Naive B cell (primary cell): Measurements from ENCODE around the gene TYMS. TPM values are rescaled to one million over a fixed set of nuclear protein-coding genes. Genes with fewer than 3 reads are reported as not detected.
A peak's percentile ranks its signal among the peaks of the same experiment; 100 is the strongest.

Experiments used
- ATAC-seq, 2 donors: fragments of 150-1000 bp; cut with Tn5 transposase; 2 replicates each; pipeline ENCODE4 v1.10.0; 2021; ENCODE audit warnings: low read depth in 2 of 2, mild to moderate bottlenecking in 2 of 2, moderate library complexity in 2 of 2
- DNase-seq: peaks from one replicate; pipeline ENCODE4 v3.0.0; 2022
- H3K27ac Mint-ChIP-seq, 6 donors: one replicate each; pipeline ENCODE4 v1.8.0; 2020 to 2022; ENCODE audit warnings: mild to moderate bottlenecking in 6 of 6, mixed read lengths in 6 of 6, moderate library complexity in 5 of 6, inconsistent platforms in 2 of 6
- H3K27me3 Mint-ChIP-seq, 3 donors: one replicate each; pipeline ENCODE4 v1.8.0; 2021 to 2022; ENCODE audit warnings: mixed read lengths in 3 of 3, mild to moderate bottlenecking in 1 of 3
- H3K36me3 Mint-ChIP-seq, 2 donors: one replicate each; pipeline ENCODE4 v1.8.0; 2020 to 2022; ENCODE audit warnings: mixed read lengths in 2 of 2, inconsistent platforms in 1 of 2, mild to moderate bottlenecking in 1 of 2
- H3K4me1 Mint-ChIP-seq, 3 donors: one replicate each; pipeline ENCODE4 v1.8.0; 2020 to 2022; ENCODE audit warnings: mixed read lengths in 3 of 3, inconsistent platforms in 1 of 3, mild to moderate bottlenecking in 1 of 3, moderate library complexity in 1 of 3
- H3K4me3 Mint-ChIP-seq, 8 donors: one replicate each; pipeline ENCODE4 v1.8.0; 2020 to 2022; ENCODE audit warnings: mild to moderate bottlenecking in 8 of 8, mixed read lengths in 8 of 8, moderate library complexity in 8 of 8, inconsistent platforms in 2 of 8
- H3K9me3 Mint-ChIP-seq, 7 donors: one replicate each; pipeline ENCODE4 v1.8.0; 2020 to 2022; ENCODE audit warnings: mixed read lengths in 7 of 7, mild to moderate bottlenecking in 5 of 7, inconsistent platforms in 2 of 7, moderate library complexity in 1 of 7
- polyA plus RNA-seq, 6 donors: library from polyadenylated mRNA; unstranded; fragments of 300-500 nt; fragmentation: Illumina TruSeq; gene quantifications; one replicate each; pipeline ENCODE4 v1.2.3, GENCODE V29; 2021; ENCODE audit warnings: low read depth in 6 of 6

TYMS gene
- polyA plus RNA-seq, 6 donors from 2014 or later = 1.0 TPM; not detected in 5

DNA sequence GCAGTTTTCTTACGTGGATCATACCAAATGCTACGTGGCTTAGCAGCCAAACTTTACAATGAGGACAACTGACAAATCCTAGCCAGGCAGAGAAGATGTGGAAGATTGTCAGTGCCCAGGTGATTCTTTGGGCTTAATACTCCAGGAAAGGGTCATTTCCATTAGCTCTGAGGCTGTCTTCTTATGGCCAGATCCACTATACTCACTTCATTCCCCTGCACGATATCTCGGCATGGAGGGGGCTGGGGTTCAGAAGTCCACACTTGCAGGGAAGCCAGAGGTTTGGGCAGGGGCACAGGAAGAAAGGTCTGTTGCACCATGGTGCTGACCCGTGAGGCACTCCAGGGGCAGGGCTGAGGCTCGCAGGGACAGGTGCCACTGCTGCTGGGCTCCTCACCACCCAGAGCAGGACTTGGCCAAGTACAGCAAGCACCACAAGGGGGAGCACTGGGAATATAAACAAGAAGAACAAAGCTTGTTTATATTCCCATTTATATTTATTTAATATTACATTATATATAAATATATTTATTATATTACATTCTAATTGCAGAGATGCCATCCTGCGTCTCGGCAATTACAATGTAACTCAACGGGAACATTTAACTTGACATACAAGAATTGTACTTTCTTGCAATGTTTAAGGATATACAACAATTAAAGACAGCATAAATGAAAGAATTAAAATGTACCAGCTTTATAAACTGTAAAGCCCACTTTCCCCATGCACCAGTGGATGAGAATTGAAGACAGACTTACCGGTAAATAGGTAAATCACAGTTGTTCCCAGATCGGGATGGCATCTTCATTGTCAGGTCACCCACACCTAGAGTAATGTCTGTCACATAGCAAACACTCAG, 33.5 kb upstream of the TYMS start:
- Mint-ChIP-seq H3K4me1 (no peaks in the 10 kb centered on the region), H3K36me3 (no peaks in the 10 kb centered on the region), H3K27me3 (peaks cover 6 to 18% (median 7%) of the 10 kb centered on the region in 3 donors), H3K27ac (no peak overlapping the region), H3K4me3 (no peak overlapping the region), H3K9me3 (no peaks in the 10 kb centered on the region)
- ATAC-seq (no peak), DNase-seq (peak; percentile 9)

DNA sequence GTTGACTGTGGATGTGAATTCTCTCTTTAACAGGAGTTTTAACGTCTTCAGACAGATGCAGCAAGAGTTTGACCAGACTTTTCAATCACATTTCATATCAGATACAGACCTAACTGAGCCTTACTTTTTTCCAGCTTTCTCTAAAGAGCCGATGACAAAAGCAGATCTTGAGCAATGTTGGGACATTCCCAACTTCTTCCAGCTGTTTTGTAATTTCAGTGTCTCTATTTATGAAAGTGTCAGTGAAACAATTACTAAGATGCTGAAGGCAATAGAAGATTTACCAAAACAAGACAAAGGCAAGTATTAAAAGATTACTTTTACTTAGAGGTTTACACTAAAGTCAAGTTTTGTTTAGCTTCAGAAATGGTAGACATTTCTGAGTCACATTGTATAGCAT, 30.2 kb upstream of the TYMS start:
- no peaks in the 10 kb centered on the region for H3K4me1 Mint-ChIP-seq
- H3K27me3 Mint-ChIP-seq = peaks cover 12 to 15% (median 14%) of the 10 kb centered on the region in 3 donors
- no peak overlapping the region for H3K4me3 Mint-ChIP-seq
- no peaks in the 10 kb centered on the region for H3K36me3 Mint-ChIP-seq
- ATAC-seq (no peak), DNase-seq (no peak)
- peaks cover 0 to 6% (median 0%) of the 10 kb centered on the region in 7 donors for H3K9me3 Mint-ChIP-seq
- no peak overlapping the region for H3K27ac Mint-ChIP-seq

DNA sequence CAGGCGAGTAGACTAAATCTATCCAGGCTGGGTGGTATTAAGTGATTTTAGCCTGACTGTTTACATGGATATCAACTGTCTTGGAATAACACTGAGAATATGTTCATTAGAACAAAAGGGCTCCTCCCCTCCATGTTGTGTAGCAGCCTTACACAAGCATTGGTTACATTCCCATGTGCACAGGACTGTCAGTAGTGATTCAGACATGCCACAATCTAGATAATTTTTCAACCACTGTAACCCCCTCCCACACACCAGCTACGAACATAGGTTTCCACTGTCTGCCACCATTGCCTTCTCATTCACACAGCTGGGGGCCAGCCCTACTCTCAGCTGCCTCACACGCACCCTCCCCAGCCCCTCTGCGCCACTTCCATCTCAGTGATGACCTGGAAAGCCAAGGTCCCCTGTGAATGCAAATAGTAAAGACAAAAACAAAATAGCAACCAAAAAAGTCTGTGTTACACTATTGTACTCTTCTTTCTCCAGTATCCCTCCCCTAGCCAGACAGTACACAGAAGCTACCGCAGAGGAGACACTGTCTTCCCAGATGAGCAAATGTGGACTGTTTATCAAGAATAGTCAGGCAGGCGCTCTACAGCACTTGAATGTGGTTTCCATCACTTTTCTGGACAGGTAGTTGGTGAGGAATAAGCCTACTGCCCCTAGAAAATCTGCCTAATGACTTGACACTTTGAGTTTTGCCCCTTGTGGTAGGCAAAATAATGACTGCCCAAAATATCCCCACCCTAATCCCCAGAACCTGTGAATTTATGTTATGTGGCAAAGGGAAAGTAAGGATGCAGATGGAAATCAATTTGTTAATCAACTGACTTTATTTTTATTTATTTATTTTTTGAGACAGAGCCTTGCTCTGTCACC, 27.9 kb upstream of the TYMS start:
- Mint-ChIP-seq H3K4me1 (no peaks in the 10 kb centered on the region), H3K36me3 (no peaks in the 10 kb centered on the region), H3K4me3 (peak overlapping the region in 1 of 8 donors; percentile 71), H3K9me3 (peaks cover 0 to 6% (median 0%) of the 10 kb centered on the region in 7 donors), H3K27me3 (peaks cover 11 to 12% (median 12%) of the 10 kb centered on the region in 3 donors), H3K27ac (no peak overlapping the region)
- ATAC-seq = no peak
- DNase-seq = no peak

DNA sequence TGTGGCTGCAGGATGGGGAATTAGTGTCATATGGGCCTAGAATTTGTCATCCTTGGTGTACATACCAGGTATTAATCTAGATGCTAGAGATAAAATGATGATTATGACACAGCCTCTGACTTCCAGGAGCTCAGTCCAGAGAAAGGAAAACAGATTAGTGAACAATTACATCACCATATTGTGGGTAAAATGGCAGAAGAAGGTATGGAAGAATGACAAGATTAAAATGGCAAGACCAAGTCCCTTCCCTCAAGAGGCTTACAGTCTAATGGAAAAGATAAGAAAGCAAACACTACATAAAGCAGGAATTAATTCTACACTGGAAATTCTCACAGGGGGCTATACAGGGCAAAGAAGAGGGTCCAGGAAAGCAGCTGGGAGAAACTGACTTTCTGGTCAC, 25.9 kb upstream of the TYMS start:
- H3K27me3 Mint-ChIP-seq = peaks cover 0 to 12% (median 6%) of the 10 kb centered on the region in 3 donors
- H3K4me3 Mint-ChIP-seq = no peak overlapping the region
- H3K9me3 Mint-ChIP-seq = peaks cover 0 to 6% (median 0%) of the 10 kb centered on the region in 7 donors
- no peak for ATAC-seq
- H3K27ac Mint-ChIP-seq = no peak overlapping the region
- no peak for DNase-seq
- no peaks in the 10 kb centered on the region for H3K36me3 Mint-ChIP-seq
- H3K4me1 Mint-ChIP-seq = no peaks in the 10 kb centered on the region

DNA sequence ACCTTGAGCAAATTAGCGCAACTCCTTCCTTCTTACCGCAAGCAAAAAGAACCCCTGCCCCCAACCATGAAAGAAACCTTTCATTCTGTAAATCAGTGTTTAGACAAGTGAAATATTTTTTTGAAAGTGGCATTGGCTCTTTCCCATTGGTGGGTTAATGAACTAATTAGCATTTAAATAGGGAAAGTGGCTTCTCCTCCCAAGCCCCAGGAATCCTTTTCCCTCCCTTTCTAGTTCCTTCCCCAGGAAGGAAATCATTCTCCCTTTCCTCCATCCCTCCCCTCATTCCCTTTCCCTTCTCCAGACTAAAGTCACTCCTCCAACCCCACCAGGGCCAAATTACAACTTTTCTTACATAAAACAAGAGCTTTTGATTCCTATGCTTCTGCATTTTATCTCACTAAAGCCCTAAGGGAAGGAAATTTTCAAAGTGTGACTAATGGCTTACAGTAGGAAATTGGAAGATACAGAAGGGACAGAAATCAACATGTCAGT, 22.9 kb upstream of the TYMS start:
- H3K27ac Mint-ChIP-seq = no peak overlapping the region

DNA sequence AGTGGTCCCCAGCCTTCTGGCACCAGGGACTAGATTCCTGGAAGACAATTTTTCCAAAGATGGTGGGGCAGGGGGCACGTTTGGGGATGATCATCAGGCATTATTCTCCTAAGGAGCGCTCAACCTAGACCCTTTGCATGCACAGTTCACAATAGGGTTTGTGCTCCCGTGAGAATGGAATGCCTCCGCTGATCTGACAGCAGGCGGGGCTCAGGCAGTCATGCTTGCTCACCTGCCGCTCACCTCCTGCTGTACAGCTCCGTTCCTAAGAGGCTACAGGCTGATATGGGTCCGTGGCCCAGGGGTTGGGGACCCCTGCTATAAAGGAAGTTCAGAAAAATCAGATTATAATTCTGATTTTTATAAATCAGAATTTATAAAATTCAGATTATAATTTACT, 22.3 kb upstream of the TYMS start:
- DNase-seq (no peak), ATAC-seq (no peak)
- H3K4me3 Mint-ChIP-seq = no peak overlapping the region
- no peaks in the 10 kb centered on the region for H3K4me1 Mint-ChIP-seq
- no peaks in the 10 kb centered on the region for H3K36me3 Mint-ChIP-seq
- H3K27ac Mint-ChIP-seq = no peak overlapping the region
- H3K27me3 Mint-ChIP-seq = peaks cover 0 to 20% (median 0%) of the 10 kb centered on the region in 3 donors
- peaks cover 0 to 6% (median 0%) of the 10 kb centered on the region in 7 donors for H3K9me3 Mint-ChIP-seq

More for the DNA sequence above, 22.9 kb upstream of the TYMS start:
- Mint-ChIP-seq H3K9me3 (peaks cover 0 to 6% (median 0%) of the 10 kb centered on the region in 7 donors), H3K4me3 (no peak overlapping the region), H3K27me3 (peaks cover 0 to 20% (median 2%) of the 10 kb centered on the region in 3 donors), H3K4me1 (no peaks in the 10 kb centered on the region), H3K36me3 (no peaks in the 10 kb centered on the region)
- no peak for DNase-seq
- no peak for ATAC-seq

DNA sequence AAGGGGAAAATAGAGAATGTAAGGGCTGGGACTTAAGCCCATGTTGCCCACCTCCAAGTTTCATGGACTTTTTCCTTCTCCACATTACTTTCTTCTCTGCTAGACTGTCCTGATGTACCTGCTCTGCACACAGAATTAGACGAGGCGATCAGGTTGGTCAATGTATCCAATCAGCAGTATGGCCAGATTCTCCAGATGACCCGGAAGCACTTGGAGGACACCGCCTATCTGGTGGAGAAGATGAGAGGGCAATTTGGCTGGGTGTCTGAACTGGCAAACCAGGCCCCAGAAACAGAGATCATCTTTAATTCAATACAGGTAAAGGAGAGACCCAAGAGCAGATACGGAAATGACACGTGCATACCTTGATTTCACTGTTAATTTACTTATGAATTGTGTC, 16.2 kb upstream of the TYMS start:
- DNase-seq (no peak), ATAC-seq (no peak)
- no peaks in the 10 kb centered on the region for H3K9me3 Mint-ChIP-seq
- no peaks in the 10 kb centered on the region for H3K4me1 Mint-ChIP-seq
- H3K27me3 Mint-ChIP-seq = peaks cover 0 to 8% (median 0%) of the 10 kb centered on the region in 3 donors
- no peaks in the 10 kb centered on the region for H3K36me3 Mint-ChIP-seq
- H3K4me3 Mint-ChIP-seq = no peak overlapping the region
- H3K27ac Mint-ChIP-seq = no peak overlapping the region

DNA sequence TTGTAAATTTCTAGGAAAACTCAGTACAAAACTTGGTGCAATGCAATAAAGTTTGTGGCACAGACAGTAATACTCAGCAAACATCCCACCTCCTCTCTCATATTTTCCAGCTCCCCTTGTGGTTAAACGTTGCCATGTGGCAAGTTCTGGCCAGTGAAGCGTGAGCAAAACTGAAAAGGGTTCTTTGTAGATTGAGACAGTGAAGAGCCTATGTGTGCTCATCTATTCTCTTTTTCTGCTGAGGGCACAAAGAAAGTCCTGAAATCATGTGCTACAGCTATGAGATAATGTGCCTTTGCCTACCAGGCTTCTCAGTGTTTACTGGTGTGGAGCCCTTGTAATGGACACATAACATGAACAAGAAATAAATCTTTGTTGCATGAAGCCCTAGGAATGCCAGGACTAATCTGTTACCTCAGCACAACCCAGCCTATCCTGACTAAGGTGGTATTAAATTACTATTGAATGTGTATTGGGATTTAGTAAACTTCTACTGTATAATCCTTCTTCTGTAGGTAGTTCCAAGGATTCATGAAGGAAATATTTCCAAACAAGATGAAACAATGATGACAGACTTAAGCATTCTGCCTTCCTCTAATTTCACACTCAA, 13.0 kb upstream of the TYMS start:
- no peaks in the 10 kb centered on the region for H3K27me3 Mint-ChIP-seq
- no peaks in the 10 kb centered on the region for H3K9me3 Mint-ChIP-seq
- H3K36me3 Mint-ChIP-seq = no peaks in the 10 kb centered on the region
- DNase-seq (no peak), ATAC-seq (no peak)
- no peaks in the 10 kb centered on the region for H3K4me1 Mint-ChIP-seq
- H3K27ac Mint-ChIP-seq = no peak overlapping the region
- H3K4me3 Mint-ChIP-seq = no peak overlapping the region

DNA sequence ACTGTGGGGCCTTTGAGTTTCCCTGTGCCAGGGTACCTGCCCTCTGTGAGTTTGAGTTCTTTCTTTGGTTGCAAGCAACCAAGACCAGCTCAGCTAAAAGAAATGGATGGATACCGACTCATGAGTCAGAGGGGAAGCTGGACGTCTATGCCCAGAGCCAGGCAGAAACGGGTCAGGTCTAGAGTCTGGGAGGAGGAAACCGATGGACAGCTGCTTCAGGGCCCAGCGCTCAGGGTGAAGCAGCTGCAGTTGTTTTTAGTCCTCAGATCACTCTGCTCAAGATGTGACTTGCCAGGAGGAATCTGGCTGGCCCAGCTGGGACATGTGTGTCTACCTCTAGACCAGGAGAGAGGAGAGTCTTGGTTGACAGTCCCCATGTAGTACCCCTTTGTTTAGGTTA, 10.1 kb upstream of the TYMS start:
- Mint-ChIP-seq H3K27ac (peak overlapping the region in 1 of 6 donors; percentile 24), H3K27me3 (peaks cover 0 to 12% (median 0%) of the 10 kb centered on the region in 3 donors), H3K9me3 (no peaks in the 10 kb centered on the region), H3K4me1 (peaks cover 0 to 7% (median 4%) of the 10 kb centered on the region in 3 donors), H3K36me3 (no peaks in the 10 kb centered on the region), H3K4me3 (no peak overlapping the region)
- DNase-seq (no peak), ATAC-seq (no peak)

DNA sequence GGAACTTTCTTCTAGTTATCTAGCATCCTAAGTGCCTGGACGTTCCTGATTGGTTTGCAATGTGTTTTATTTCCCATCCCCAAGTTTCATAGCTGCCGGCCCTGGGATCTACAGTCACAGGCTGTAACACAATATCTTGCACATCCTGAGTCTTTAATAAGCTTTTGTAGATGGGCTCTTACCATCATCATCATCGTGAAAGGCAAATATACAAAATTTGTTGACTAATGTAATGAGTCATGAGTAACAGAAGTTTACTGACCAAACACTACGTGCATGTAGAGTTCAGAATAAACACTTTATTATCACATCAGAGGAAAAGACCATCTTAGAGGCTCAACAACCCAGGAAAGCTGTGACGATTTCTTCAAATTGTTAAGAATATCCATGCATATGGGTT, 8.1 kb upstream of the TYMS start:
- no peak overlapping the region for H3K4me3 Mint-ChIP-seq
- ATAC-seq = no peak
- H3K9me3 Mint-ChIP-seq = no peaks in the 10 kb centered on the region
- no peak overlapping the region for H3K27ac Mint-ChIP-seq
- H3K36me3 Mint-ChIP-seq = no peaks in the 10 kb centered on the region
- no peak for DNase-seq
- H3K27me3 Mint-ChIP-seq = peaks cover 0 to 21% (median 11%) of the 10 kb centered on the region in 3 donors
- H3K4me1 Mint-ChIP-seq = peaks cover 0 to 7% (median 4%) of the 10 kb centered on the region in 3 donors

DNA sequence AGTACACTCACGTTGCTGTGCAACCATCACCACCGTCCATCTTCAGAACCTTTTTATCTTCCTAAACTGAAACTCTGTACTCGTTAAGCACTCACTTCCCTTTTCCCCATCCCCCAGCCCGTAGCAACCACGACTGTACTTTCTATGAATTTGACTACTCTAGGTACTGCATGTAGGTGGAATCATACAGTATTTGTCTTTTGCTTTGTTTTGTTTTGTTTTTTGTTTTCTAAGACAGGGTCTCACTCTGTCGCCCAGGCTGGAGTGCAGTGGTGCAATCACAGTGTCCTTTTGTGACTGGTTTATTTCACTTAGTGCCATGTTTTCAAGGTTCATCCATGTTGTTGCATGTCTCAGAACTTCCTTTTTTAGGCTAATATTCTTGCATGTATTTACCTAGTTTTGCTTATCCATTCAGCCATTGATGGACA, 7.0 kb upstream of the TYMS start:
- Mint-ChIP-seq H3K9me3 (peaks cover 0 to 2% (median 0%) of the 10 kb centered on the region in 7 donors), H3K36me3 (no peaks in the 10 kb centered on the region), H3K4me1 (peaks cover 0 to 7% (median 4%) of the 10 kb centered on the region in 3 donors), H3K4me3 (peak overlapping the region in 1 of 8 donors; percentile 43), H3K27ac (peak overlapping the region in 1 of 6 donors; percentile 41), H3K27me3 (peaks cover 2 to 29% (median 13%) of the 10 kb centered on the region in 3 donors)
- DNase-seq (peak; percentile 34), ATAC-seq (peak; percentile 78 to 89)

DNA sequence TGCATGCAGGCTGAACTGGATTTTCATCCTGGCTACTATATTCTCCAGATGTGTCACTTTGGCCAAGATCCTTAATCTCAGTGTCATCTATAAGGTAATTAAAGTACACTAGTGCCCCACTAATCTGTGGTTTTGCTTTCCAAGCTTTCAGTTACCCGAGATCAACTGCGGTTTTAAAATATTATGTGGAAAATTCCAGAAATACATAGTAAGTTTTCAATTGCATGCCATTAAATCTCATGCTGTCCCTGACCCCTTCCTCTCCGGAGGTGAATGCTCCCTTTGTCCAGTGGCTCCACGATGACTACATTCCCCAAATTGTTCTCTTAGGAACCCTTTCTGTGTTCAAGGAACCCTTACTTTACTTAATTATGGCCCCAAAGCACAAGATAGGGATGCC, 5.3 kb upstream of the TYMS start:
- H3K9me3 Mint-ChIP-seq = peaks cover 0 to 6% (median 0%) of the 10 kb centered on the region in 7 donors
- no peak overlapping the region for H3K4me3 Mint-ChIP-seq
- peaks cover 0 to 9% (median 8%) of the 10 kb centered on the region in 3 donors for H3K4me1 Mint-ChIP-seq
- DNase-seq (no peak), ATAC-seq (no peak)
- H3K27me3 Mint-ChIP-seq = peaks cover 10 to 42% (median 22%) of the 10 kb centered on the region in 3 donors
- H3K36me3 Mint-ChIP-seq = no peaks in the 10 kb centered on the region
- no peak overlapping the region for H3K27ac Mint-ChIP-seq

DNA sequence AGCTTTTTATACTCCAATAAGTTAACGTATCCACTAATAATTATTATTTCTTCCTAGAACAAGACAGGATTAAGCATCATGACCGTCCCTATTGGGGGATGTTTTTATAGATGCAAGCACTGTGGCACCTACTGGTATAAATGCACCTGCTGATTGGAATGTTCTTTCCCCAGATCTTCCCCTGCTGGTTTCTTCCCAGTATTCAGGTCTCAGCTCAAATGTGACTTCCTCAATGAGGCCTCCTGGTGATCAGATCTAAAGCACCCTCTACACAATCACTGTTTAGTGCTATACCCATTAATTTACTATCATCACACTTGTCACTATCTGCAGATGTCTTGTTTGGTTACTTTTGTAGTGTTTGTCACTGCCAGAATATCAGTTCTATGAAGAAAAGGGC, 3.9 kb upstream of the TYMS start:
- H3K9me3 Mint-ChIP-seq = peaks cover 0 to 6% (median 0%) of the 10 kb centered on the region in 7 donors

More for the DNA sequence above, 3.9 kb upstream of the TYMS start:
- Mint-ChIP-seq H3K27me3 (peaks cover 11 to 48% (median 22%) of the 10 kb centered on the region in 3 donors), H3K4me1 (peaks cover 0 to 12% (median 10%) of the 10 kb centered on the region in 3 donors), H3K27ac (no peak overlapping the region), H3K4me3 (no peak overlapping the region), H3K36me3 (no peaks in the 10 kb centered on the region)
- DNase-seq = no peak
- no peak for ATAC-seq
